ENCODE measurements around the gene RBM25.
A peak's percentile ranks its signal among the peaks of the same experiment; 100 is the strongest.
"Not testable (repeated sequence)": the region's sequence is repeated elsewhere in the genome, so short reads cannot be mapped to it uniquely, and the experiment has no call there.

Gene RBM25

DNA sequence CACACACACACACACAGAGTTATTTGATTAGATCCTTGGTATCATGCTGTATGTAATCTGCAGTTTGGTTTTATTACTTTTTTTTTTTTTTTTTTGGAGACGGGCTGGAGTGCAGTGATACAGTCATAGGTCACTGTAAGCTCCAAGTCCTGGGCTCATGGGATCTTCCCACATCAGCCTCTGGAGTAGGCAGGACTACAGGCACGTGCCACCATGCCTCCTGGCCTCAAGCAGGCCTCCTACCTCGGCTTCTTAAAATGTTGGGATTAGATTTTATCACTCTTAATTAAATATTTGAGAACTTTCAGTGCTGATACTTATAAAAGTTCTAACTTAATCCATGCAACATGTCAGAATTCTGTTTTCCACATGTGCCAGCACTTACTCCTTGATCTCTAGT, 46.7 kb downstream of the RBM25 start:
- DNase-seq = no peak

DNA sequence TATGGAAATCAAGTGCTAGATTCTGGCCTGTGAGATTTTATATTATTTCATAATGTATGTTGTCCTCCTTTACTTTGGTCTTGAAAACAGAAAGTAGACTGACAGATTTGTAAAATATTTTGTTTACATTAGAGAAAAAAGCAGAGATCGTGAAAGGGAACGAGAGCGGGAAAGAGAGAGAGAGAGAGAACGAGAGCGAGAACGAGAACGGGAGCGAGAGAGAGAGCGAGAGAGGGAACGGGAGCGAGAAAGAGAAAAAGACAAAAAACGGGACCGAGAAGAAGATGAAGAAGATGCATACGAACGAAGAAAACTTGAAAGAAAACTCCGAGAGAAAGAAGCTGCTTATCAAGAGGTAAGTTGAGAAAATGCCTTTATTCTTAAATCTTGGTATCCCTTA, 47.4 kb downstream of the RBM25 start:
- no peak for DNase-seq

DNA sequence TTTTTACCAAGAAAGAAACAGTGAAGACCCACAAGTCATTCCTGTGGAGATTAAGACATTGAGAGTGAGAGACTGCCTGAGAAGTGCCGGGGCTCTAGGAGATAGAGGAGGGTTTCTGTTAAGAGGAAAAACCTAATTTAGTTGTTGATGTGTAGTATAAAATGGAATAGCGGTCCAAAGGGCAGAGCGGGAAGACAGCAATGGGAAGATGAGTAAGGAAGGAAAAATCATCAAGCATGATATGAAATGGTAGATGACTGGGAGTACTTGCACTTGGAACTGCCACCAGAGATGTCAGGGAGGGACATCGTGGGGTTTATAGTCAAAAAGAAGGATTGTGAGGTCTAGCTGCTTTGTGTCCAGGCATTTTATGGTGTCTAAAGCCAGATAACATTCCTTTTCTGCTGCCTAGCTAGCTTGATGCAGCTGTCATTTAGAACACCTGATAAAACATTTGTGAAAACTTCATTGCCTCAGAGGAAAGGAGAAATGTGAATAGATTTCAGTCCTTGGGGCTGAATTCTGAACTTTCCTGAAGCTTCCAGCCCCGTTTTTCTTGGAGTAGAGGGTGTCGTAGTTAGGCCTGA, 57.8 kb downstream of the RBM25 start:
- no peak for DNase-seq

DNA sequence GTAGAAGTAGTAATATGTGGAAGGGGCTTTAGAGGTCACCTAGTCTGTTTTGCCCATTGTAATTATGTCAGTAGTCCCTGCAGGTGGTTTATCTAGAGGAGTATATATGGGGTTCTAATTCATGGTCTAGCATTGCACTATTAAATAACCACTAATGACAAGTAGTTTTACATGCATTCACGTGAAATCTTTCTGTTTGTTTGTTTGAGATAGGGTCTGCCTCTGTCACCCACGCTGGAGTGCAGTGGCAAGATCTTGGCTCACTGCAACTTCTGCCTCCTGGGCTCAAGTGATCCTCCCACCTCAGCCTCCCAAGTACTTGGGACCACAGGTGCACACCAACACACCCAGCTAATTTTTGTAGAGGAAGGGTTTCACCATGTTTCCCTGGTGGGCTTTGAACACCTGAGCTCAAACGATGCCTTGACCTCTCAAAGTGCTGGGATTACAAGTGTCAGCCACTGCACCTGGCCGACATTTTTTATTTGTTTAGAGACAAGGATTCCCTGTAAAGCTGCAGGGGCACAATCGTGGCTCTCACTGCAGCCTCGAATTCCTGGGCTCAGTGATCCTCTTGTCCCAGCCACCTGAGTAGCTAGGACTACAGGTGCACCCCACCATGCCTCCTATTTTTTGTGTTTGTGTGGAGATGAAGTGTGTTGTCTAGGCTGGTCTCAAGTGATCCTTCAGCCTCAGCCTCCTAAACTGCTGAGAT, 66.0 kb downstream of the RBM25 start:
- DNase-seq = no peak

DNA sequence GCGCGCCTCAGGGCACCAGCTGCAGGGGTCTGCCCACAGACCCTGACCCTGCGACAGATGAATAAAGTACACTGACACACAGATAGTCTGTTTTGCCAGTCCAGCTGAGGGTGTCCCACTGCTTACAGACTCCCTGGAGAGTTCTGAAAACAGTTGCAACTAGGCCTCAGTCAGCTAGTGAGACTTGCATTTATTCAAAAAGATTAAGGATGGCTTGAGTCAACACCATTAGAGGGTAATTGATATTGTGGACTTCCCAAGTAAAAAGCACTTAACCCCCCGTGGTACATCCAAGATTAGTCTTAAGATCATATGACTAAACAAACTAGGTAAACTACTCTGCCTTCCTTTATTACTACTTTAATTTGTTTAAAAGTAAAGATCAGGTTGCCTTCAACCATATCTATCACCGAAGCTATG, 66.8 kb downstream of the RBM25 start:
- no peak for DNase-seq

DNA sequence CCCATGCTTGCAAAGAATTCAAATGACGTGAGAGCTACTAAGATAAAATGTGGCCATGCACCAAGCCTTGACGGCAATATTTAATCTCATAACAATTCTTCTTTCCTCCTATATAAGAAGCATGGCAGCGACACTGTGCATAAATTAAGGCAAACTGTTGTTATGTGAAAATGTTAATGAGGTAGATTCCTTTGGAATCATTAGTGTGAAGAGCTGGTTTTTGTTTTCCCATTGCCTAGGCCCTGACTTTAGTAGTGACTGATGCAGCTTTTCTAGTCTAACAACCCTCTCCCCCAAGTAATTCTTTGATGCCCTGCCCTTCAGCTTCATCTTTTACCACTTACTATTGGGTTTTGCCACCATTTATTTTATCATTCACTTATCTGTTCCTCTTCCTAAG, 67.4 kb downstream of the RBM25 start:
- DNase-seq = no peak

DNA sequence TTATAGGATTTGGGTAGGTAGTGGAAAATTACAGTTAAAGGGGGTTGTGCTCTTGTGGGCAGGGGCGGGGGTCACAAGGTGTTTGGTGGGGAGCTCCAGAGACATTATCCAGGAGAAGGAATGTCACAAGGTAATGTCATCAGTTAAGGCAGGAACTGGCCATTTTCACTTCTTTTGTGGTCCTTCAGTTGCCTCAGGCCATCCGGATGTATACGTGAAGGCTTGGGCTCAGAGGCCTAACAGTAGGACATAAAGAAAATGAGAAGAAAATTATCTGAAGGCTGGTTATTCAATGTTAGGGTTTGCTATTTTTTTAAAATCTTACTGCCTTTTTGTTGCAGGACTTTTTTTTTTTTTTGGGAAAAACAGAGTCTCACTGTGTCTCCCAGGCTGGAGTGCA, 75.5 kb downstream of the RBM25 start:
- DNase-seq = no peak

DNA sequence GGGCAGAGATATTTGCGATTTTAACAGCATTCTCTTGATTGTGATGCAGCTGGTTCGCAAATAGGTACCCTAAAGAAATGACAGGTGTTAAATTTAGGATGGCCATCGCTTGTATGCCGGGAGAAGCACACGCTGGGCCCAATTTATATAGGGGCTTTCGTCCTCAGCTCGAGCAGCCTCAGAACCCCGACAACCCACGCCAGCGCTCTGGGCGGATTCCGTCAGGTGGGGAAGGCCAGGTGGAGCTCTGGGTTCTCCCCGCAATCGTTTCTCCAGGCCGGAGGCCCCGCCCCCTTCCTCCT, 77.7 kb downstream of the RBM25 start:
- DNase-seq = no peak

DNA sequence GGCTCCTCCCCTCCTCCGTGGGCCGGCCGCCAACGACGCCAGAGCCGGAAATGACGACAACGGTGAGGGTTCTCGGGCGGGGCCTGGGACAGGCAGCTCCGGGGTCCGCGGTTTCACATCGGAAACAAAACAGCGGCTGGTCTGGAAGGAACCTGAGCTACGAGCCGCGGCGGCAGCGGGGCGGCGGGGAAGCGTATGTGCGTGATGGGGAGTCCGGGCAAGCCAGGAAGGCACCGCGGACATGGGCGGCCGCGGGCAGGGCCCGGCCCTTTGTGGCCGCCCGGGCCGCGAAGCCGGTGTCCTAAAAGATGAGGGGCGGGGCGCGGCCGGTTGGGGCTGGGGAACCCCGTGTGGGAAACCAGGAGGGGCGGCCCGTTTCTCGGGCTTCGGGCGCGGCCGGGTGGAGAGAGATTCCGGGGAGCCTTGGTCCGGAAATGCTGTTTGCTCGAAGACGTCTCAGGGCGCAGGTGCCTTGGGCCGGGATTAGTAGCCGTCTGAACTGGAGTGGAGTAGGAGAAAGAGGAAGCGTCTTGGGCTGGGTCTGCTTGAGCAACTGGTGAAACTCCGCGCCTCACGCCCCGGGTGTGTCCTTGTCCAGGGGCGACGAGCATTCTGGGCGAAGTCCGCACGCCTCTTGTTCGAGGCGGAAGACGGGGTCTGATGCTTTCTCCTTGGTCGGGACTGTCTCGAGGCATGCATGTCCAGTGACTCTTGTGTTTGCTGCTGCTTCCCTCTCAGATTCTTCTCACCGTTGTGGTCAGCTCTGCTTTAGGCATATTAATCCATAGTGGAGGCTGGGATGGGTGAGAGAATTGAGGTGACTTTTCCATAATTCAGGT, 78.3 kb downstream of the RBM25 start, which contains the start of gene PSEN1:
TSS of gene PSEN1 (plus strand) at position 121 of the 839 bp plus-strand sequence. CDS start 11,513 bp downstream, outside the sequence.
- DNase-seq = peak; percentile 95 to 99 (median 98)

DNA sequence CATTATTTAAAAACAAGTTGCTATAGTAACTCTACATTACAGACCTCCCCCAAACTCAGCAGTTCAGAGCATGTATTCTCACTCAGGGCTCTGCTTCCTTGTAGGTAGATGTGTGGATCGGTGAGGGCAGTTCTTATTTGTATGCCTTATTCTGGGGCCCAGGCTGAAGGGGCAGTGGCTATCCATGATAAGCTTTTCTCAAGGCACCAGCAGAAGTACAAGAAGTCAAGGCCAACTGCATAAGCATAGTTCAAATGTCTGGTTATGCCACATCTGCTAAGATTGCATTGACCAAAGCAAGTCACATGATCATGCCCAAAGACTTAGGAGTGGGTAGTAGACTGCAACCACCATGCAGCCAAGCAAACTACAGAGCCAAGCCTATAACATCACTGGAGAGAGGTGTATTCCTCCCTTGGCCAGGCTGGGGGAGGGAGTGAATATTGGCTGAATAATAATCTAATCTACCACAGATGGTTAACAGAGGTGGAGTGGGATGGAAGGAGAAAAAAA, 82.5 kb downstream of the RBM25 start:
- DNase-seq = peak in 1 of 5 experiments; percentile 8

DNA sequence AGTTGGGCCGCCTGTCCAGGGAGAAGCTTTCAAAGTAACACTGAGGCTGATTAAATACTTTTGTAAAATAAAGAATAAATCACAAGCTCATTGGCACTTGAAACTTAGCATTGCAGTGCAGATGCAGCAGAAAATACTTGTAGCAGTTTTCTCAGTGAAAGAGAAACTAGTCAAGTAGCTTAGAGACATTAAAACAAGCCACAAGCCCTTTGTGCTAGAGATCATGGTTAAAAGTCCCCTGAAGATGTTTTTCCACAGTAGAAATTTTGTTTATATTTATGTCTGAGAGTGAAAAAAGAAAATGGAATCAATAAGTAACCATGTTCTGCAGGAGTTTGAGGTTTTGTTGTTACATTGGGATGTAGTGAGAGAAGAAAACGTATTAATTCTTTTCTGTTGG, 83.9 kb downstream of the RBM25 start:
- DNase-seq = peak in 1 of 5 experiments; percentile 33

DNA sequence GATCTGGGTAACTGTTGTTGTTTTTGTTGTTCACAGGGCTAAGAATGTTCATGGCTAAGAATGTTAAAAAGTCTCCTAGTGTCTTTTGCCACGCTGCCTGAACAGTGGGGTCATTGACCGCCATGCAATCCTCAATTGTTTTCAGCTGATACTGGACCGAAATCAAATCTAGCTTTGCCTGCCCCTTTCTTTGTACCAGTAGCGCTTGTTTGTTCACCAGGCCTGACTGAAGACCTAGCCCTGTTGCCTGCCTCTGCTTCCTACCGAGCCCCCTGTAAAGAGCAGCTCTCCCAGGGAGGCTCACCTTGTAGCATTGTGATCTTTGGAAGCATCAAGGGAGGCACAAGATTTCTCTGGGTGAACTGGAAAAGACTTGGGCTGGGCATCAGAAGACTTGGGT, 84.7 kb downstream of the RBM25 start:
- DNase-seq = no peak

DNA sequence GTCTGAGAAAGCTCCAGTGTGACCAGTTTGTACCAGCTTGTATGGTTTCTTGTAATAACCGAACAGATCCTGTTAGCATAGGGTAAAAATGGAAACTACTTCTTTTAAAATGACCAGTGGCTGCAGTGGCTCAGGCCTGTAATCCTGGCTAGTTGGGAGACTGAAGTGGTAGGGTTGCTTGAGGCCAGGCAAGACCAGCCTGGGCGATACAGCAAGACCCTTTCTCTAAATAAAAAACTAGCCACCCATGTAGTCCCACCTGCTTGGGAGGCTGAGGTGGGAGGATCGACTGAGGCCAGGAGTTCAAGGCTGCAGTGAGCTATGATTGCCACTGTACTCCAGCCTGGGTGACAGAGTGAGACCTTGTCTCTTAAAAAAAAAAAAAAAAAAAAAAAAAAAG, 85.3 kb downstream of the RBM25 start:
- DNase-seq = no peak

DNA sequence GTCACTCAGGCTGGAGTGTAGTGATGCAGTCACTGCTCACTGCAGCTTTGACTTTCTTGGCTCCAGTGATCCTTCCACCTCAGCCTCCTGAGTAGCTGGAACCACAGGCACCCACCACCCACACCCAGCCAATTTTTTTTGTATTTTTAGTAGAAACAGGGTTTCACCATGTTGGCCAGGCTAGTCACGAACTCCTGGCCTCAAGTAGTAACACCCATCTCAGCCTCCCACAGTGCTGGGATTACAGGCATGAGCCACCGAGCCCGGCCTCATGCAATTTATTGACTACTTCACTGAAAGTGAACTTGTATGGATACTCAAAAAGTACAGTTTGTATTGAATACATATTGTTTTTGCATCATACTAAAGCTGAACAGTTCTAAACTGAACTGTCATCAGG, 87.0 kb downstream of the RBM25 start:
- DNase-seq = no peak

DNA sequence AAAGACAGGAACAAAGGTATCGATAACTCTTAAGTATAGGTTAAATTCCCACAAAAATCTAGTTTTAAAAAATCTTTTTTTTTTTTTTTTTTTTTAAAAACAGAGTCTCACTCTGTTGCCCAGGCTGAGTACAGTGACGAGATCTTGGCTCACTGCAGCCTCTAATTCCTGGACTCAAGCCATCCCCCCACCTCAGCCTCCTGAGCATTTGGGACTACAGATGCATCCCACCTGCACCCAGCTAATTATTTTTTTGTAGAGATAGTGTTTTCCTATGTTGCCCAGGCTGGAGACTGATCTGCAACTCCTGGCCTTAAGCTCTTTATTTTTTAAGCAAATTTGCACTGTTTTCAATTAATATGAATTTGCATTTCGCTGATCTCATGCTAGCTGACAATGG, 87.8 kb downstream of the RBM25 start:
- DNase-seq = no peak

DNA sequence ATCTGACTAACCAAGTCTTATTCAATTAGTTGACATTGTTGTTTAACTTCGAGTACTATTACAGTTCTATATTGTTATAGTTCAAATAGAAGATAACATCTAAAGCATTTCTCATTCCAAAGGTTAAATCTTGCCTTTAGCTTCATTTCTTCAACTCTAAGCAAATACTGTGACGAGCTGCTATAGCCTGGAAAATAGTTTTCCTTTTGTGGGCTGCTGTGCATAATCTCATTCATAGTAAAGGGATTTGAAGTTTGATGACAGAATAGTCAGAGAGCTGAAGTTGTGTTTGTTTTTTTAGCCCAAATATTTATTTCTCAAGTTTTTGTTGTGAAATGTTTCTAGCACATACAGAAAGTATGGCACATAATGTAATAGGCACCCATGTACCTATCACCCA, 91.4 kb downstream of the RBM25 start:
- DNase-seq = no peak

DNA sequence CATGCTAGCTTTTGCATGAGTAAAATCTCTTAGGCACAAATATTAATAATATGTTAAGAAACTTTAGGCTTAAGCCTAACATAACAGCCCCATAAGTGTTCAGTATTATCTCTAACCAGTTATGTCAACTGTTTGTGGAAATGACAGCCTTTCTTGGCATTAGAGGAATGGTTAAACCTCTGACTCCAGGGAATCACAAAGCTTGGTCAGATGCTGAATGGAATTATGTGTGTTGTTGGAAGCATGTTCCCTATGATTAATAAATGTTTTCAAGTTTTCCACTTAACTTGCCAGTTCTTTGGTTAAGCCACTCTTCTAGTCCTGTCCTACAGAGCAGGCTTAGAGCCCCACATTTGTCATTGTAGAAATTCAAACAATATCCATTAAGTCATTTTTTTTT, 94.9 kb downstream of the RBM25 start:
- no peak for DNase-seq

DNA sequence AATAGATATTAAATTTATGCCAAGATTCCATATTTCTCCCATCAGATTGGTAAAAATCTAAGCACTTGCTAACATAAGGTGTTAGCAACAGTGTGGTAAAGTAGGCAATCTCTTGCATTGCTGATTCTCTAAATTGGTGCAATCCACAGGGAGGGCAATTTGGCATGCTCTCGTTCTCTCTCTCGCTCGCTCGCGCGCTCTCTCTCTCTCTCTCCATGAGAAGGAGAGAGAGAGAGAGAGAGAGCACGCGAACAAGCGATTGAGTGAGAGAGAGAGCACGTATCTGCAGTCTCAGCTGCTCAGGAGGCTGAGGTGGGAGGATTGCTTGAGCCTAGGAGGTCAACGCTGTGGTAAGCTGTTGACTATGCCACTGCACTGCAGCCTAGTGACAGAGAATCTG, 103.9 kb downstream of the RBM25 start:
- DNase-seq = no peak

DNA sequence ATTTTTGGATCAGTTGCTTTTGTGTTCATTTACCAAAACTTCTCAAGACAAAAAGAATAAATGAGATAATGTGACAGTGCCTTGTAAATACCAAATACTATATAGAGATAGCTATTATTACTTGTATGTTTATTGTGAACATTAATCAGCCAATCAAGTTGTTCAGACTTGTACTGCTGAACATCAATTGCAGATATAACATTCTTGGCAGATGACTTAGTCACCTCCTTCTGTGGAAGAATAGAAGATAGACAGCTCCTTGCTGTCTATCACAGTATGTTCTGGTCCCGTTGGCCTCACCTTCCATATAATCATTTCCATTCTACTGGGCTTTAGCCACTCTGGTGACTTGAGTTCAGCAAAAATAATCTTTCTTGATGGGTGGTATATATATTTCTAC, 108.1 kb downstream of the RBM25 start:
- DNase-seq = no peak

DNA sequence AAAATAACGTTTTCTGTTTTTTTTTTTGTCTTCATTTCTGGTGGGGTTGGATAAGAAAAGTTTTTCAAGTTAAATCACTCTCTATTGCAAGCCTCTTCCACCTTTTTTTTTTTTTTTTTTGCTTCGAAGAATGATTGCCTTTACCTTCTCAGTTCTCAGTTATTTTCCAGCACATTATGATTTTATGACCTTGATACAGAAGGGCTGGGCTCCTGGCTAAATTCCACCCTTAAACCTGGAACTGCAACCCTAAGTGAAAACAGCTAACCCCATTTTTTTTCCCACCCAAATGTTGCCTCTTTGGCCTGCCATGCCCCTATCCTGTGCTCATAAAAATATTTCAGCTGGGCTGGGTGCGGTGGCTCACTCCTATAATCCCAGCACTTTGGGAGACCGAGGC, 109.4 kb downstream of the RBM25 start:
- no peak for DNase-seq

DNA sequence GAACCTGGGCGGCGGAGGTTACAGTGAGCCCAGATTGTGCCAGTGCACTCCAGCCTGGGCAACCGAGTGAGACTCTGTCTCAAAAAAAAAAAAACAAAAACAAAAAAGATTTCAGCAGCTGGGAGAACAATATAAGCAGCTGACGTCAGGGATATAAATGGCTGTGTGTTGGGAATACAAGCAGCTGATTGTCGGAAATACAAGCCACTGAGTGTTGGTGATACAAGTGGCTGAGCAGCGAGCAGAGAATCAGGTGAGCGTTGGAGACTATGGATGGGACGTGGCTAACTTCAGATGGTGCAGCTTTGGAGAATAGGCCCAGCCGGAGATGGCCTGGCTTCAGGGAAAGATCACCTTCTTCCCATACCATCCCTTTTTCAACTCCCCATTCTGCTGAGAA, 109.9 kb downstream of the RBM25 start:
- no peak for DNase-seq

DNA sequence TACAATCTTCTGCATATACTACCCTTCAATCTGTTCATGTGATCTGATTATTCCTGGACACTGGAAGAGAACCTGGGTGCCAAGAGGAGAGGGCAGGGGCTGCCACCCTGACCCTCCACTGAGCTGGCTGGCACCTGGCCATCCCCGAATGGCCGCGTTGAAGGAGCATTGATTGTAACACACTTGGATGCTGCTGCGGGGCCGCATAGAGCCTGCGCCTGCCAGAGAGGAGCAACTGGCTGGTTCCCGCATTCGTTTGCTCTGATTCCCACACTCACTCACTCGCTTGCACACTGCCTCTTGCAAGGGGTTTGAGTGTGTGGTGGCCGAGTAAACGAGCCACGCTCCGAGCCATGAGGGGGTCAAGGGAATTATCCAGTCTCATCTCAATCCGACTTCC, 110.4 kb downstream of the RBM25 start:
- no peak for DNase-seq

DNA sequence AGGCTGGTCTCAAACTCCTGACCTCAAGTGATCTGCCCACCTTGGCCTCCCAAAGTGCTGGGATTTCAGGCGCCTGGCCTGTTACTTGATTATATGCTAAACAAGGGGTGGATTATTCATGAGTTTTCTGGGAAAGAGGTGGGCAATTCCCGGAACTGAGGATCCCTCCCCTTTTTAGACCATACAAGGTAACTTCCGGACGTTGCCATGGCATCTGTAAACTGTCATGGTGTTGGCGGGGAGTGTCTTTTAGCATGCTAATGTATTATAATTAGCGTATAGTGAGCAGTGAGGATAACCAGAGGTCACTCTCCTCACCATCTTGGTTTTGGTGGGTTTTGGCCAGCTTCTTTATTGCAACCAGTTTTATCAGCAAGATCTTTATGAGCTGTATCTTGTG, 111.5 kb downstream of the RBM25 start:
- DNase-seq = not testable (repeated sequence)

DNA sequence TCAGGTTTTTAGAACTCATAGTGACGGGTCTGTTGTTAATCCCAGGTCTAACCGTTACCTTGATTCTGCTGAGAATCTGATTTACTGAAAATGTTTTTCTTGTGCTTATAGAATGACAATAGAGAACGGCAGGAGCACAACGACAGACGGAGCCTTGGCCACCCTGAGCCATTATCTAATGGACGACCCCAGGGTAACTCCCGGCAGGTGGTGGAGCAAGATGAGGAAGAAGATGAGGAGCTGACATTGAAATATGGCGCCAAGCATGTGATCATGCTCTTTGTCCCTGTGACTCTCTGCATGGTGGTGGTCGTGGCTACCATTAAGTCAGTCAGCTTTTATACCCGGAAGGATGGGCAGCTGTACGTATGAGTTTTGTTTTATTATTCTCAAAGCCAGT, 112.4 kb downstream of the RBM25 start:
- DNase-seq = no peak
